GM18858 (cell line): ENCODE results near the gene TMEM271.

ENCODE experiments used
- ATAC-seq: cut with Tn5 transposase; IDR thresholded peaks from one replicate; pipeline ENCODE4 v1.9.1; 2021; ENCODE audit not compliant: unreplicated experiment

Gene TMEM271

GRCh38 chr4:581181-581580 is 5.1 kb upstream of the TMEM271 start:
- ATAC-seq: no peak

- ATAC-seq: no peak
Measured at GRCh38 chr4:579543-580175, 3.6 kb upstream of the TMEM271 start.

- ATAC-seq: no peak
Measured at GRCh38 chr4:578451-579443, 2.7 kb upstream of the TMEM271 start.

GRCh38 chr4:577499-578450 is 1.7 kb upstream of the TMEM271 start:
- ATAC-seq: no peak

GRCh38 chr4:576991-577498 is 950 bp upstream of the TMEM271 start:
- ATAC-seq: no peak

DNA sequence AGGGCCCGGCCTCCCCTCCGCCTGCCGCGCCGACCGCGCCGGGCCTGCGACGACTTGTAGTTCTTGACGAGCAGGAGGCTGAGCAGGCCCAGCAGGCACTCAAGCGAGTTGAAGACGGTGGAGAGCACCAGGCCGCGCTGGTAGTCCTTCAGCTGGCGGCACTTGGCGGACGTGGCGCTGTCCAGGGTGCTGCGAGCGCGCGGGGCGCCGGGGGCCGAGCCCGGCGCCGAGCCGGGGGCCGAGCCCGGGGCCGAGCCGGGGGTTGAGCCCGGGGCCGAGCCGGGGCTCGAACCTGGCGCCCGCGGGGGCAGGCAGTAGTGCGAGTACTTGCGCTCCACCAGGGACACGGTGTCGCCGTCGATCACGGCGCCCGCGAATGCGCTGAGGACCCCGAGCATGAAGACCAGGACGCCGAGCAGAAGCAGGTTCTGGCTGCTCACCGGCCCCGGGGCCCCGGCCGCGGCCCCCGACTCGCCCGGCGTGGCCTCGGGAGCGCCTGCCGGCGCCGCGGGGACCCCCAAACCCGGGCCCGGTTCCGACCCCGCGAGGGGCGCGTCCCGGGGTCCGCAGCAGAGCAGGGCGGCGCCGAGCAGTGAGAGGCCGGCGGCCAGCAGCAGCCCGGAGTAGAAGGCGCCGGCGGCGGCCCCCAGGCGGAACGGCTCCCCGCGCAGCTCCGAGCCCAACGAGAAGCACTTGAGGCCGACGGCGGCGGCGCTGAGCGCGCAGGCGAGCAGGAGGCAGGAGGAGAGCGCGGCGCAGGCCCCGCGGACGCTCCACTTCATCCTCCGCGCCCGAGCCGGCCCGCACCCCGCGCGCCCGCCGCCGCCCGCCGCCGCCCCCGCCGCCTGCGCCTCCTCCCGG is 584 bp downstream of the TMEM271 start:
- no peak for ATAC-seq

DNA sequence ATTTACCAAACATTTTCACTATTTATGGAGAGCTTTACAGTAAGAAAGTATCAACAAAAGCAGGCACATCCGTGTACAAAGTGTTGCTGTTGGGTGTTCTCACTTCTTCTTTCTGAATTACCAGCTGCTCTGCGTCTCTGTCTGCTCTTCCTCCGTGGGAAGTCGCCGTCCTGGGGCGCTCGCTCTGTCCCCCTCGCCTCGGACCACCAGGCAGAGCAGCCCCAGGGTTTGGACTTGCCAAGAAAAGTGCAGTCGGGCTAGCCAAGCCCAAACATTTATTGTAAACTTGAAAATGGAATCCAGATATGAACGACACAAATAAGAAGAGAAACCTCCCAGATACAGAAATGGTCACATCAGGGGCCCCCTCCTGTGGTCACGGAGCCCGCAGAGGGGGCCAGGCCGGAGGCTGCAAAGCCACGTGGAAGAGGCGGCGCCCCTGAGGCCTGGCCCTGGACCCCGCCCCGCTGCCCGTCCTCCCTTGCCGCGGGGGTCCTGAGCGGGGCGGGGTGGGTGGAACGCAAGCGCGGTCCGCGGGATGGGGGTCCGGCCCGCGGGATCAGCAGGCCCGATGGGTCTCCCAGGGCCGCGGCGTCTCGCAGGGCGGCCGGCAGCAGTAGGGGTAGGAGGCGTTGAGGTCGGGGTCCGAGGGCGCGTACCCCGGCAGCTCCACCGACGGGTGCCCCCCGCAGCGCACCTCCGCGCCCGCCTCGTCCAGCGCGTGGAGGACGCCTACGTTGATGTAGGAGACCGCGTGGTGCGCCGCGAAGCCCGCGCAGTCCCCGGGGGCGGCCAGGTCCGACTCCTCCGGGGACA is 1.5 kb downstream of the TMEM271 start:
- no peak for ATAC-seq

GRCh38 chr4:573122-573892 is 2.8 kb downstream of the TMEM271 start:
- ATAC-seq: no peak

DNA sequence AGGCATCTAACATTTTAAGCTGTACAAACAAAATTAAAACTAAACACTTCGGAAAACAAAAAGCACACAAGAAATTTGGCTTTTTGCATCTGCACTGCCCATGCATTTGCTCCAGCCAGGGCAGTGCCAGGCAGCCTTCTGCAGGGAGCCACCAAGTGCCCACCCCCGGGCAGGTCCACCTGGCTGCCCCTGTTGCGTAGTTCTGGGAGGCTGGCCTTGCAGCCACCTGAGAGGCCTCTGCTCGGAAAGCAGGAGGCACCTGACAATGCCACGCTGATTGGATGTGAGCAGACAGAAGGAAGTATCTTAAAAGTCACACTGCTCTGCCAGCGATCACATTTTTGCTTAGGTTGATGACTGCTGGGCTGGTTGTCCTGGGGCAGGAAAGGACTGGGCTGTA is 3.5 kb downstream of the TMEM271 start:
- no peak for ATAC-seq

- no peak for ATAC-seq
Measured at GRCh38 chr4:571838-572572, 4.1 kb downstream of the TMEM271 start.

GRCh38 chr4:570754-571153 is 5.3 kb downstream of the TMEM271 start:
- ATAC-seq: no peak

GRCh38 chr4:569958-570667 is 6.0 kb downstream of the TMEM271 start:
- no peak for ATAC-seq

GRCh38 chr4:568962-569361 is 7.1 kb downstream of the TMEM271 start:
- no peak for ATAC-seq

DNA sequence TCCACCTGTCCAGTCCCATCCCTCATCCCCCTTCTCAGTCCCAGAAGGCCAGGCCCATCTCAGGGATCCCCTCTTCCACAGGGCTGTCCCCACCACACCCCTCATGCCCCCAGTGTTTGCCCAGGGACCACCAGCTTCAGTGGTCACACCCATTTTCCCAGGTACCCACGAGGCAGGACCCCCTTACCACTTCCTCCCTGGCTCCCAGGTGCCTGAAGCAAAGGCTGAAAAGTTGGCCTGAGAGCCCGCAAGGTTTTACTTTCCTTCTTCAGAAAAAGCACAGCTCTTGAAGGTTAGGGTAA is 7.8 kb downstream of the TMEM271 start:
- ATAC-seq: no peak

GRCh38 chr4:567457-568350 is 8.4 kb downstream of the TMEM271 start:
- ATAC-seq: no peak
